Neutrophil (primary cell): Measurements from ENCODE around the gene ATAD3B.

Experiments used
- H3K27ac ChIP-seq: fragments of 200-600 bp; sonication (generic); 2 replicates; pipeline ENCODE4 v1.5.1; 2016; ENCODE audit warnings: mild to moderate bottlenecking, moderate library complexity
- H3K27me3 ChIP-seq: fragments of 200-600 bp; sonication (generic); 2 replicates; pipeline ENCODE4 v1.6.0; 2016; ENCODE audit warnings: mild to moderate bottlenecking
- H3K36me3 ChIP-seq: fragments of 200-600 bp; sonication (generic); 2 replicates; pipeline ENCODE4 v1.5.1; 2017
- H3K4me1 ChIP-seq, 2 experiments: fragments of 200-600 bp in 1 of 2; sonication (generic) in 1 of 2; 1 replicate in 1 of 2; 2 replicates in 1 of 2; pipeline versions ENCODE4 v1.5.1 to v1.6.1; 2013 to 2016; ENCODE audit warnings: low read depth in 1 of 2, low read length in 1 of 2, mild to moderate bottlenecking in 1 of 2, moderate library complexity in 1 of 2; ENCODE audit not compliant: control insufficient read depth in 1 of 2, insufficient read depth in 1 of 2
- H3K4me3 ChIP-seq, 2 experiments: fragments of 200-600 bp in 1 of 2; sonication (generic) in 1 of 2; 1 replicate in 1 of 2; 2 replicates in 1 of 2; pipeline ENCODE4 v1.5.1; 2013 to 2016; ENCODE audit warnings: low read depth in 1 of 2, low read length in 1 of 2, mild to moderate bottlenecking in 1 of 2, moderate library complexity in 1 of 2
- H3K9me3 ChIP-seq: fragments of 200-600 bp; sonication (generic); 2 replicates; pipeline ENCODE4 v1.5.1; 2016
- TF ChIP-seq, protein P1 (sequence below): fragments of 200-600 bp; sonication (generic); IDR thresholded peaks from 2 replicates; pipeline ENCODE4 v1.5.1; 2016; ENCODE audit warnings: antibody characterized with exemption

The ATAD3B gene

GRCh38 chr1:1437904-1438376, 33.6 kb upstream of the ATAD3B start:
- TF ChIP-seq, protein P1, sequence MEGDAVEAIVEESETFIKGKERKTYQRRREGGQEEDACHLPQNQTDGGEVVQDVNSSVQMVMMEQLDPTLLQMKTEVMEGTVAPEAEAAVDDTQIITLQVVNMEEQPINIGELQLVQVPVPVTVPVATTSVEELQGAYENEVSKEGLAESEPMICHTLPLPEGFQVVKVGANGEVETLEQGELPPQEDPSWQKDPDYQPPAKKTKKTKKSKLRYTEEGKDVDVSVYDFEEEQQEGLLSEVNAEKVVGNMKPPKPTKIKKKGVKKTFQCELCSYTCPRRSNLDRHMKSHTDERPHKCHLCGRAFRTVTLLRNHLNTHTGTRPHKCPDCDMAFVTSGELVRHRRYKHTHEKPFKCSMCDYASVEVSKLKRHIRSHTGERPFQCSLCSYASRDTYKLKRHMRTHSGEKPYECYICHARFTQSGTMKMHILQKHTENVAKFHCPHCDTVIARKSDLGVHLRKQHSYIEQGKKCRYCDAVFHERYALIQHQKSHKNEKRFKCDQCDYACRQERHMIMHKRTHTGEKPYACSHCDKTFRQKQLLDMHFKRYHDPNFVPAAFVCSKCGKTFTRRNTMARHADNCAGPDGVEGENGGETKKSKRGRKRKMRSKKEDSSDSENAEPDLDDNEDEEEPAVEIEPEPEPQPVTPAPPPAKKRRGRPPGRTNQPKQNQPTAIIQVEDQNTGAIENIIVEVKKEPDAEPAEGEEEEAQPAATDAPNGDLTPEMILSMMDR, result no peak
- Histone ChIP-seq H3K36me3 (no peaks in the 10 kb centered on the region), H3K4me3 (no peak overlapping the region), H3K4me1 (peaks cover 6 to 11% of the 10 kb centered on the region in 2 experiments), H3K27ac (no peak overlapping the region), H3K27me3 (peaks cover 65% of the 10 kb centered on the region), H3K9me3 (no peaks in the 10 kb centered on the region)

DNA sequence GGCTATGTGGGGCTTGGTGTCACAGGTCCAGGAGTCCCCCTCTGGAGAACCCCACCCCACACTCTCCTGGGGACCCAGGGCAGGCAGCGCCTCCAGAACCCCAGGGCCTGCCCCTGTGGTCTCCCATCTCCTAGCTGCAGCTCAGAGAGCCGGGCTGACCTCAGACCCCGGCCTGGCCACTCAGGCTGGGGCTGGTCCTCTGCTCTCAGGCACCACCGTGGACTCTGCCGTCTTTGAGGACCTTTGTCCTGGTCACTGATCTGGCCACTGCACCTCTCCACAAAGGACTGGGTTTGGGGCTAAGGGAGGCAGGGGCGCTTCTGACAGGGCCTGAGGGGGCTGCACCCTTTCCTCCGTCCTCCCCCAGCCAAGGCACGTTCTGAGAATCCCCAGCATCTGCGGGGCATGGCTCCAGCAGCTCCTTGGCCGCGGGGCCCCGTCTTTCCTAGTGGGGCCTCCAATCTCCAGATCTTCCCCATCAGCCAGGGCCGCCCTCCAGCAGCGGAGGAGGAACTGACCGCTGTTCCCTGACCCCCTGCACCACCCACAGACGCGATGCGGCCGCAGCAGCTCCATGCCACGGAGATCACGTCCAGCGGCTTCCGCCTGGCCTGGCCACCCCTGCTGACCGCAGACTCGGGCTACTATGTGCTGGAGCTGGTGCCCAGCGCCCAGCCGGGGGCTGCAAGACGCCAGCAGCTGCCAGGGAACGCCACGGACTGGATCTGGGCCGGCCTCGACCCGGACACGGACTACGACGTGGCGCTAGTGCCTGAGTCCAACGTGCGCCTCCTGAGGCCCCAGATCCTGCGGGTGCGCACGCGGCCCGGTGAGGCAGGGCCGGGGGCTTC, 32.8 kb upstream of the ATAD3B start:
- H3K36me3 ChIP-seq, result no peaks in the 10 kb centered on the region

DNA sequence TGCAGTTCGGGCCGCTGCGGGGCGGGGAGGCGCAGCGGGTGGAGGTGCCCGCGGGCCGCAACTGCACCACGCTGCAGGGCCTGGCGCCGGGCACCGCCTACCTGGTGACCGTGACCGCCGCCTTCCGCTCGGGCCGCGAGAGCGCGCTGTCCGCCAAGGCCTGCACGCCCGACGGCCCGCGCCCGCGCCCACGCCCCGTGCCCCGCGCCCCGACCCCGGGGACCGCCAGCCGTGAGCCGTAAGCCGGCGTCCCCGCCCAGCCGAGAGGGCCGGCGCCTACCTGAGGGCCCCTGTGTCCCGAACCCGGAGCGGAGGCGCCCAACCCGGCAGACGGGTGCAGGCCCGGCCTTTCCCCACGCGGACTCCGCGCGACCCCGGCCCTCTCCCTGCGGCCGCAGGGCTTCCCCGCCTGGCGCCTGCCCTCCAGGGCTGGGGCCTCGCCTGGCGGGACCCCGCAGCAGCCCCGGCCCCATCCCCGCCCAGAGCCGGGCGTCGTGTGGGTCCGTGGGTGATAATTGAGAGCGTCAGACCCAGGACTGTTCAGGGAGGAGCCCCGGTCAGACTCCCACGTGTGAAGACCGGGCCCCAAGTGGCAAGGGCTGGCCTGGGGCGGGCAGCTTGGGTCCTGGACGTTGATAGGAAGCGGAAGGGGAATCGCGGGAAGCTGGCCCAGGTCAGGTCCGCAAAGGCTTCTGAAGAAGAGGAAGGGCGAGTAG, 31.9 kb upstream of the ATAD3B start:
- peaks cover 6 to 11% of the 10 kb centered on the region in 2 experiments for H3K4me1 ChIP-seq
- TF ChIP-seq, protein P1, result no peak
- H3K9me3 ChIP-seq, result no peaks in the 10 kb centered on the region
- H3K4me3 ChIP-seq, result no peak overlapping the region
- H3K27me3 ChIP-seq, result peaks cover 47% of the 10 kb centered on the region
- H3K36me3 ChIP-seq, result no peaks in the 10 kb centered on the region
- H3K27ac ChIP-seq, result no peak overlapping the region

More for the DNA sequence above, 32.8 kb upstream of the ATAD3B start:
- Histone ChIP-seq H3K4me1 (peaks cover 6 to 11% of the 10 kb centered on the region in 2 experiments), H3K4me3 (no peak overlapping the region), H3K27me3 (peaks cover 57% of the 10 kb centered on the region), H3K9me3 (no peaks in the 10 kb centered on the region), H3K27ac (no peak overlapping the region)
- TF ChIP-seq, protein P1, result no peak

- H3K27ac ChIP-seq, result no peak overlapping the region
- H3K36me3 ChIP-seq, result no peaks in the 10 kb centered on the region
- H3K9me3 ChIP-seq, result no peaks in the 10 kb centered on the region
- H3K4me3 ChIP-seq, result no peak overlapping the region
- TF ChIP-seq, protein P1, result no peak
- H3K4me1 ChIP-seq, result peaks cover 6 to 7% of the 10 kb centered on the region in 2 experiments
- peaks cover 40% of the 10 kb centered on the region for H3K27me3 ChIP-seq
Measured at GRCh38 chr1:1440262-1441001, 31.1 kb upstream of the ATAD3B start.
